Measurements from ENCODE around the gene RIC8B.

The RIC8B gene

GRCh38 chr12:106897981-106898901 lies 123.8 kb downstream of the RIC8B start:
- in situ Hi-C loops (cut with HindIII; ENCODE audit: low sequenced_read_pairs), result no loop called here

- in situ Hi-C loops (cut with HindIII; ENCODE audit: low sequenced_read_pairs), result loop anchor here (25.0 kb wide), 1 partner anchor 513 kb away; no protein-coding TSS in a partner anchor
Measured at GRCh38 chr12:106900554-106900953, 126.1 kb downstream of the RIC8B start.

GRCh38 chr12:106901276-106901675 lies 126.8 kb downstream of the RIC8B start:
- in situ Hi-C loops (cut with HindIII; ENCODE audit: low sequenced_read_pairs), result loop anchor here (25.0 kb wide), 1 partner anchor 514 kb away; no protein-coding TSS in a partner anchor

DNA sequence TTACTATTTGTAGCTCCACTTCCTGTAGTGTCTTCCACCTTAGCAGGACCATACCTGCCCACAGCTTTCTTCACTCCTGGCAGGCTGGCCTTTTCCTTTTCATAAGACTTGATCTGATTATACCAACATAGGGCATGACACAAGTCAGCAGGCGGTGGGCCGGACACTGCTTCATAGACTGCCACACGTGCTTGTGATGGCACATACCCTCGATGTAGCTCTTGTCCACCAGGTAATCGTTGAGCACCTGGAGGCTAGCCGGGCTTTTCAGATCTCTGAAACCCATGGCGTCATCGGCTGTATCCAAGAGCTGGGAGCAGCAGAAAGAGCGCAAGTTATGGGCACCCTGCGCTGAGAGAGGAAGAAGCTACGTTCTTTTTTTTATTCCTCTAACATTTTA lies 127.6 kb downstream of the RIC8B start:
- in situ Hi-C loops (cut with HindIII; ENCODE audit: low sequenced_read_pairs), result loop anchor here (25.0 kb wide), 1 partner anchor 515 kb away; no protein-coding TSS in a partner anchor

DNA sequence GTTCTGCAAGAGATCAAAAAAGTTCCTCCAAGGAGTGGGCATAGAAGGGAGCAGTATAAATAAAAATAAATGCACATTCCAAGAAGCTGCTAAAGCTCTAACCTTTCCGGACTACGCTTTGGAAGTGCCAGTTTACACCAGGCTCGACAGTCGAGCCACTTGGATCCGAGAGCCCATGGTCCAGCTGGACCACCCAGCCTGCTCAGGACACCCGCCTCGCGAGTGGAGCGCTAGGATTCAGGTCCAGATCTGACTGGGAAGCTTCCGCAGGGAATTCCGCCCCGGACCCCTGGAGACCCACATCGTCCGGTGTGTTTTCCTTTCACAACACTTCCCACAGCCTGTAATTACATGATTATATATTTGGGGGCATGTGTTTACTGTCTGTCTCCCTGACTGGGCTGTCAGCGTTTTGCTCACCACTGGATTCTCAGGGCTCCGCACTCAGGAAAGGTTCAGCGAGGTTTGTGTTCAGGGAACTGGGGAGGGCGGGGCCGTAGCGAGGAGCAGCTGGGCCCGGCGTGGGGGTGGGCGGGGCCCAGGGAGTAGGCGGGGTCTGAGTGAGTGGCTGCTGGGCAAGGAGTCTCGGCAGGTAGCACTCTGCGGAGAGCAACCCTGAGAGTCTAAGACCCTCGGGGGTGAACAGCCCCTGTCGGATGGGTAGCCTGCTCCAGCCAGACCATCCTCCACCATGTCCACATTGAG lies 128.9 kb downstream of the RIC8B start:
- in situ Hi-C loops (cut with HindIII; ENCODE audit: low sequenced_read_pairs), result loop anchor here (25.0 kb wide), 1 partner anchor 516 kb away; no protein-coding TSS in a partner anchor

GRCh38 chr12:106906715-106907114 lies 132.2 kb downstream of the RIC8B start:
- in situ Hi-C loops (cut with HindIII; ENCODE audit: low sequenced_read_pairs), result loop anchor here (25.0 kb wide), 1 partner anchor 519 kb away; no protein-coding TSS in a partner anchor

DNA sequence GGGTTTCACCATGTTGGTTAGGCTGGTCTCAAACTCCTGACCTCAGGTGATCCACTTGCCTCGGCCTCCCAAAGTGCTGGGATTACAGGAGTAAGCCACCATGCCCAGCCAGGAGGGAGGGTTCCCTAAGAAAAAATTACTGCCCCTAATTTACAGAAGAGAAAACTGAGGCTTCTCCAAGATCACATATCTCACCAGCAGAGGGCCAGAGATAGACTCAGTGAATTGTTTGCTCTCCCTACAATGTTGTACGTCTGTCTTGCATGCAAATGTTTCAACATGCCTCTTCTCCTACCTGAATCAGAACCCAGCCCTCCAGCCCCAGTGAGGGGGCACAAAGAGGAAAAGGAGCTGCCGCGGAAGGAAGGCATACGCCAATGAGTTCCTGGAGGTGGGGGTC lies 132.9 kb downstream of the RIC8B start:
- in situ Hi-C loops (cut with HindIII; ENCODE audit: low sequenced_read_pairs), result loop anchor here (25.0 kb wide), 1 partner anchor 520 kb away; no protein-coding TSS in a partner anchor

GRCh38 chr12:106907846-106908245 lies 133.4 kb downstream of the RIC8B start:
- in situ Hi-C loops (cut with HindIII; ENCODE audit: low sequenced_read_pairs), result loop anchor here (25.0 kb wide), 1 partner anchor 521 kb away; no protein-coding TSS in a partner anchor

DNA sequence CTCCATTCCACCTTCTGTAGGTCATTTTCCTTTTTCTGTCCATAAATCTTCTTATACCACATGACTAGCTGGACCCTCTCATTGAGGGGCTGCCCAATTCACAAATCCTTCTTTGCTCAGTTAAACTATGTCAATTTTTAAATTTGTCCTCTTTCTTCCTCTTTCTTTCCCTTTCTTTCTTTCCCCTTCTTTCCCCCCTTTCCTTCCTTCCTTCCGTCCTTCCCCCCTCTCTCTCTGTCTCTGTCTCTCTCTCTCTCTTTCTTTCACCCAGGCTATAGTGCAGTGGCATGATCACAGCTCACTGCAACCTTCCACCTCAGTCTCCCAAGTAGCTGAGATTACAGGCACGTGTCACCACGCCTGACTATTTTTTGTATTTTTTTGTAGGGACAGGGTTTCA lies 134.1 kb downstream of the RIC8B start:
- in situ Hi-C loops (cut with HindIII; ENCODE audit: low sequenced_read_pairs), result loop anchor here (25.0 kb wide), 1 partner anchor 521 kb away; no protein-coding TSS in a partner anchor

DNA sequence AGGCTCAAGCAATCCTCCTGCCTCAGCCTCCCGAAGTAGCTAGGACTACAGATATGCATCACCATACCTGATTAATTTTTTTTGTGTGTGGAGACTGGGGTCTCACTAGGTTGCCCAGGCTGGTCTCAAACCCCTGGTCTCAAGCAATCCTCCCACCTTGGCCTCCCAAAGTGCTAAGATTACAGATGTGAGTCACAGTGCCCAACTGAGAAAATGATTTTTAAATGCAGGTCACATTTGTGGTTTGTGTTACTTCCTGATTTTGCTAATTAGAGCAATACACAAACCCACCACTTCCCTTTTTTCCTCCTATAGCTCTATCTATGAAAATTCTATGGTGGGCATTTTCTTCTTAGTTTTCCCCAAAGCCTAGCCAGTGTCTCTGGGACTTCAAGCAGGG lies 135.7 kb downstream of the RIC8B start:
- in situ Hi-C loops (cut with HindIII; ENCODE audit: low sequenced_read_pairs), result loop anchor here (25.0 kb wide), 1 partner anchor 523 kb away; no protein-coding TSS in a partner anchor

DNA sequence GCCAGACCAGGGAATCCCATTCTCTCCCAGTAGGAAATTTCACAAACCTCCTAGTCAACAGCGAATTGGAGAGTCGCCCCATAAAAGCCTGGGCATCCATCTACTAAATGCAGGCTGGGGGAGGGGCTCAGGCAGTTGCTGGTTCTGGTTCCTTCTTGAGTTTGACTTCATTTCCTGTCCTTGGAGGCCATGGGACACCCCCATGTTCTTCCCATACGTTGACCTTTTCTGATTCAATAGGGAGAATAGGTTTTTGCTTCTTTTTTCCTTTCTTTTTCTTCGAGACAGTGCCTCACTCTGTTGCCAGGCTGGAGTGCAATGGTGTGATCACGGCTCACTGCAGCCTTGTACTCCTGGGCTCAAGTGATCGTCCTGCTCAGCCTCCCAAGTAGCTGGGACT lies 137.1 kb downstream of the RIC8B start:
- in situ Hi-C loops (cut with HindIII; ENCODE audit: low sequenced_read_pairs), result loop anchor here (25.0 kb wide), 1 partner anchor 524 kb away; no protein-coding TSS in a partner anchor

- in situ Hi-C loops (cut with HindIII; ENCODE audit: low sequenced_read_pairs), result loop anchor here (25.0 kb wide), 1 partner anchor 526 kb away; no protein-coding TSS in a partner anchor
Measured at GRCh38 chr12:106913456-106913855, 139.0 kb downstream of the RIC8B start.

DNA sequence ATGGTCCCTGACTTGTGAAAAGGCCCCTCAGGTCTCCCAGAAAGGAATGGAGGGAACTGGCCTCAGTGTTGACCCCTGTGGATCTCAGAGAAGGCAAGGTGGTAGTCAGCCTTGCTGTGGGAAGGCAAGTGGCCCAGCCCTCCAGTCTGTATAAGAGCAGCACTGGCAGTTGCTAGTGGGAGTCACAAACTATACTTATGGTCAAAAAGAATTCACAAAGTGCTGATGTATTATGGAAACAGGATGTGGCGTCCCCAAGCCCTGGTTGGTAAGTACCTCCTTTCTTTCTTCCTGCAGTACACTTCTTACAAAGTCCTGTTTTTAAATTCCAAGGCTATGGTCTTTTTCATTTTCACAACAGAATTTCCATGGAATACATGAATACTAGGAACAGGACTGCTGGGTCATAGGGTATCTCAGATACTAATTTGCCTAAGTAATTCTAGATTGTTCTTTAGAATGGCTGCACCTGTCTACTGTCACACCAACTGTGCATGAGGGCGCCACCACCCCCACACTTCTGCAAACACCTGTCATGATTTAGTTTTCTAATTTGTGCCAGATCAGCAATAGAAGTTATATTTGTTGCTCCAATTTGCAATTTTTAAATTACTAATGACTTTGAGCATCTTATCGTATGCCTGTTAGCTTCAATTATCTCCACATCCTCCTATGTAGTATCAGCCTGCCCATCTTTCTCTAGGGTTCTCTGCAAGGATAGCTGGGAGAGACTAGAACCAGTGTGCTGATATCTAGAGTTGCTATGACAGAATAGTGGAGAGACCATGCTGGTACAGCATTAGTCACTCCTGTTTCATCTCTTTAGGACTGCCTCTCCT lies 140.5 kb downstream of the RIC8B start:
- in situ Hi-C loops (cut with HindIII; ENCODE audit: low sequenced_read_pairs), result loop anchor here (25.0 kb wide), 1 partner anchor 528 kb away; no protein-coding TSS in a partner anchor

GRCh38 chr12:106915635-106916026 lies 141.1 kb downstream of the RIC8B start:
- in situ Hi-C loops (cut with HindIII; ENCODE audit: low sequenced_read_pairs), result loop anchor here (25.0 kb wide), 1 partner anchor 528 kb away; no protein-coding TSS in a partner anchor

- in situ Hi-C loops (cut with HindIII; ENCODE audit: low sequenced_read_pairs), result loop anchor here (25.0 kb wide), 1 partner anchor 530 kb away; no protein-coding TSS in a partner anchor
Measured at GRCh38 chr12:106917503-106917902, 143.0 kb downstream of the RIC8B start.

DNA sequence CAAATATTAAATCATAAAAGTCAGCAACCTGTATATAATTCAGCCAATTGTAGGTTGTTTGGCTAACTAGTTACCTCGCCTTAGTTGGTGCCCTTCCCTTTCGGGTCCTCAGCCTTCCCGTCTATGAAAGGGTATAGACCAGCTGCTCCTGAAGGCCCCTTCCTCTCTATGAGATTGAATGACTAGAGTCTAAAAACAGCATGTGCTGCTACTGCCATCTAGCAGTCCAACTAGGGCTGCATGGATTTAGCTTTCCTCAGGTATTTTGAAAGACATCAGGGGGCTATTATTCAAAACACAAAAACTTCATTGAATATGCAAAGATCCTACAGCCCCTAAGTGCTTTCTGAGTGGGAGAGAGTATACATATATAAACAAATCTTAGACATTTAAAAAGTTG lies 144.3 kb downstream of the RIC8B start:
- in situ Hi-C loops (cut with HindIII; ENCODE audit: low sequenced_read_pairs), result loop anchor here (25.0 kb wide), 1 partner anchor 531 kb away; no protein-coding TSS in a partner anchor

- in situ Hi-C loops (cut with HindIII; ENCODE audit: low sequenced_read_pairs), result loop anchor here (25.0 kb wide), 1 partner anchor 533 kb away; no protein-coding TSS in a partner anchor
Measured at GRCh38 chr12:106919910-106920544, 145.5 kb downstream of the RIC8B start.

- in situ Hi-C loops (cut with HindIII; ENCODE audit: low sequenced_read_pairs), result loop anchor here (25.0 kb wide), 1 partner anchor 535 kb away; no protein-coding TSS in a partner anchor
Measured at GRCh38 chr12:106921976-106922375, 147.5 kb downstream of the RIC8B start.

- in situ Hi-C loops (cut with HindIII; ENCODE audit: low sequenced_read_pairs), result loop anchor here (25.0 kb wide), 1 partner anchor 536 kb away; no protein-coding TSS in a partner anchor
Measured at GRCh38 chr12:106923594-106923993, 149.1 kb downstream of the RIC8B start.
